Immature natural killer cell (primary cell): ENCODE data around the gene ABCB6. TPM values are rescaled to one million over a fixed set of nuclear protein-coding genes. Genes with fewer than 3 reads are reported as not detected.

Experiments used
- DNase-seq, 3 donors: peaks; one replicate each; pipeline ENCODE4 v3.0.0; 2022; ENCODE audit warnings: mixed read lengths in 1 of 3
- H3K27ac Mint-ChIP-seq, 6 donors: one replicate each; pipeline ENCODE4 v1.8.0; 2020; ENCODE audit warnings: mixed read lengths in 6 of 6, mild to moderate bottlenecking in 5 of 6, inconsistent platforms in 4 of 6, moderate library complexity in 3 of 6
- H3K27me3 Mint-ChIP-seq, 3 donors: one replicate each; pipeline ENCODE4 v1.8.0; 2020 to 2021; ENCODE audit warnings: low read depth in 3 of 3, mild to moderate bottlenecking in 3 of 3, mixed read lengths in 3 of 3, moderate library complexity in 3 of 3, inconsistent platforms in 1 of 3
- H3K36me3 Mint-ChIP-seq, 3 donors: one replicate each; pipeline ENCODE4 v1.8.0; 2020; ENCODE audit warnings: mixed read lengths in 3 of 3, inconsistent platforms in 2 of 3, mild to moderate bottlenecking in 2 of 3
- H3K4me1 Mint-ChIP-seq, 2 donors: one replicate each; pipeline ENCODE4 v1.8.0; 2020; ENCODE audit warnings: inconsistent platforms in 2 of 2, mild to moderate bottlenecking in 2 of 2, mixed read lengths in 2 of 2, moderate library complexity in 1 of 2
- H3K4me3 Mint-ChIP-seq, 5 donors: one replicate each; pipeline ENCODE4 v1.8.0; 2020; ENCODE audit warnings: mild to moderate bottlenecking in 5 of 5, mixed read lengths in 5 of 5, inconsistent platforms in 3 of 5, moderate library complexity in 3 of 5
- H3K9me3 Mint-ChIP-seq, 6 donors: one replicate each; pipeline ENCODE4 v1.8.0; 2020; ENCODE audit warnings: mild to moderate bottlenecking in 6 of 6, mixed read lengths in 6 of 6, inconsistent platforms in 4 of 6, moderate library complexity in 3 of 6
- polyA plus RNA-seq, 3 donors: library from polyadenylated mRNA; unstranded; fragments of 300-500 nt; fragmentation: Illumina TruSeq; gene quantifications; one replicate each; pipeline ENCODE4 v1.2.3, GENCODE V29; 2021

The ABCB6 gene
- polyA plus RNA-seq, 3 donors from 2014 or later: 0.21 to 3.7 (median 1.2) TPM

DNA sequence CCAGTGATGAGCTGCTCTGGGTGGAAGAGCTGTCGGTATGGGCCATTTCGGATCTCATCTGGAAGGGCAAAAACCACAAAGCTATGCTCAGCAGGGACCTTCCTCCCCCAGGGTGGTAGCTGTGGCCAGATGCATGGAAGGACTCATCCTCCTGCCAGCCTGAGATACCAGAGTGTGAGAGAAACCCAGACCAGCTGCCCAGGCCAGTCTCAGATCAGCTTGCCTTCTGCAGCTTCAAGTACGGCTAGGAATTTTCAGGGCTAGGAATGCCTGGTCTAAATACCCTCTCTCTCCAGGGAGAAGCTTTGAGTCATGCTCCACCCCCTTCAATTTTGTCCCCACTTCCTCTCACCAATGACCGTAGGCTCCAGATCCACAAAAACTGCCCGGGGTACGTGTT is 32.9 kb upstream of the ABCB6 start:
- peaks cover 0 to 24% (median 12%) of the 10 kb centered on the region in 3 donors for H3K36me3 Mint-ChIP-seq
- H3K27me3 Mint-ChIP-seq: peaks cover 11 to 34% (median 24%) of the 10 kb centered on the region in 3 donors

DNA sequence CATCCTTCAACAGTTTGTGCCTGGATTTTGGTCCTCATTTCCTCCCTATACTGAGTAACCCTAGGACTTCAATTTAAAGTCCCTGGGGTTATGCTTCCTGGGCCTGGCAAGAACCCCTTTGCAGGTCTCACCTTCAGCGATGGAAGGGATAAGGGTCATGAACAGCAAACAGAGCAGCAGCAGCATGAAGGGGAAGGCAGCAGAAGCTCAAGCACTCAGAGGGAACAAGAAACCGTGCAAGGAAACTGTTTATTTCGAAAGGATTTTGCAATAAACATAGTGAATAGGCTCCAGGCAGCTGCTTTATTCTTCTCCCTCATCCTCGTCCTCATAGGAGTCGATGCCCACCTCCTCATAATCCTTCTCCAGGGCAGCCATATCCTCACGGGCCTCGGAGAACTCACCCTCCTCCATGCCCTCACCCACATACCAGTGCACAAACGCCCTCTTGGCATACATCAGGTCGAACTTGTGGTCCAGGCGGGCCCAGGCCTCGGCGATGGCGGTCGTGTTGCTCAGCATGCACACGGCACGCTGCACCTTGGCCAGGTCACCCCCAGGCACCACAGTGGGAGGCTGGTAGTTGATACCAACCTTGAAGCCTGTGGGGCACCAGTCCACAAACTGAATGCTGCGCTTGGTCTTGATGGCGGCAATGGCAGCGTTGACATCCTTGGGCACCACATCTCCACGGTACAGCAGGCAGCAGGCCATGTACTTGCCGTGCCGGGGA is 31.5 kb upstream of the ABCB6 start:
- peaks cover 18 to 39% (median 37%) of the 10 kb centered on the region in 3 donors for H3K27me3 Mint-ChIP-seq
- no peak for DNase-seq
- peak overlapping the region; percentile 93 to 98 (median 95) for H3K27ac Mint-ChIP-seq
- peak overlapping the region; percentile 72 to 90 (median 86) for H3K4me3 Mint-ChIP-seq
- H3K4me1 Mint-ChIP-seq: peaks cover 82% of the 10 kb centered on the region in 2 donors
- H3K36me3 Mint-ChIP-seq: peaks cover 0 to 24% (median 12%) of the 10 kb centered on the region in 3 donors
- H3K9me3 Mint-ChIP-seq: no peaks in the 10 kb centered on the region

More for the DNA sequence above, 32.9 kb upstream of the ABCB6 start:
- peak overlapping the region; percentile 87 to 98 (median 96) for H3K27ac Mint-ChIP-seq
- peak overlapping the region; percentile 86 to 95 (median 89) for H3K4me3 Mint-ChIP-seq
- no peak for DNase-seq
- peaks cover 68 to 71% of the 10 kb centered on the region in 2 donors for H3K4me1 Mint-ChIP-seq
- H3K9me3 Mint-ChIP-seq: no peaks in the 10 kb centered on the region

DNA sequence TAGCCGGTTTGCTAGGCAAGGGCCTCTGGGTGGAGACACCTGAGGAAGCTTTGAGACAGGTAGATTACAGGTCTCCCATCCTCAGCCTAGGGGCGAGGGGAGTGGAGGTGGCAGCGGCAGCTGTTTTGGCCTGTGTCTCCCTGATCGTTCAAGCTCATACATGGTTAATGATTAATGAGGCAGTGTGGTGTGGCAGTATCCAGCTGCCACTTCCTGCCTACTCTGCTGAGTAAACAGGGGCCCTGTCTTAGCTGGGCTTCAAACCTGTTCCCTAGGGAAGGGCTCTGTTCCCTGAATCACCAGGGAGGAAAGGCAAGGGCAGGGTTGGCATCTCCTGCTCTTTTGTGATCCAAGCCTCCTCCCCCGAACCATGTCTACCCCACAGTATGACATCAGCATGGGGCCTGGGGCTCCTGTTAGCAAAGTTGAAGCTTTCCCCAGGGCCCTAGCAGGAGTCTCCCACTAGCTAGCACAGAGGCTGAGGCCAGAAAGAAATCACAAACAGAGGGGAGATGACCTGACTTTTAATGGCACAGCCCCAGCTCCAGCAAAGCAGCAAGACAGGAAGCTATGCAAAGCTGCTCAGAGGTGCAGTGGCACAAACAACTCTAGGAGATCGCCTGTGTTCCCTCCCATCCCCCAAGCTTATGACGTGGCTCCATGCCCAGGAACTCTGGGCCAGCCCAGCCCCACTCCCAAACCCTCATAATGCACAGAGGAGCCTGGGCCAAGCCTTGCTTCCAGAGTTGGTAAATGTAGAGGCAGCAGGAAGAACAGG is 30.6 kb upstream of the ABCB6 start:
- peak overlapping the region; percentile 72 to 90 (median 81) for H3K4me3 Mint-ChIP-seq
- peaks cover 0 to 24% (median 12%) of the 10 kb centered on the region in 3 donors for H3K36me3 Mint-ChIP-seq
- H3K27ac Mint-ChIP-seq: peak overlapping the region; percentile 93 to 98 (median 95)
- peaks cover 18 to 40% (median 39%) of the 10 kb centered on the region in 3 donors for H3K27me3 Mint-ChIP-seq
- DNase-seq: peak in 2 of 3 donors; percentile 34 to 44
- peaks cover 83 to 85% of the 10 kb centered on the region in 2 donors for H3K4me1 Mint-ChIP-seq
- no peaks in the 10 kb centered on the region for H3K9me3 Mint-ChIP-seq

DNA sequence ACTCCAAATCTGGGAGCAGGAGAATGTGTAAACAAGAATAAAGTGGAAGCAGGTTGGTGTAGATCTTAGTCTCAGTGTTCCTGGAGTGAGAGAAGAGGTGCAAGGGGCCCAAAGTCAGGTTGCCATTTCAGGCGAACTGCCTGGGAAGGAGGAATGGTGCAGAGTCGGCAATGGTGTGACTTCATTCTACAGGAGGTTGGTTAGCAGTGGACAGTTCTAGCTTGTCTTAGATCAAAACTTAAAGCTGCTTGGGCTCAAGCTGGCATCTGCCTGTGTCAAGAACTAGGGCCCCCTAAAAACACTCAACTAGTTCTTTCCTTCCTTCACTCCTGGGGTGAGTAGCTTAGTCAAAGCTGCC is 30.1 kb upstream of the ABCB6 start:
- H3K4me3 Mint-ChIP-seq: peak overlapping the region; percentile 72 to 90 (median 81)
- H3K9me3 Mint-ChIP-seq: no peaks in the 10 kb centered on the region
- peak overlapping the region; percentile 93 to 98 (median 95) for H3K27ac Mint-ChIP-seq
- H3K36me3 Mint-ChIP-seq: peaks cover 0 to 24% (median 12%) of the 10 kb centered on the region in 3 donors
- DNase-seq: no peak
- H3K27me3 Mint-ChIP-seq: peaks cover 18 to 39% (median 38%) of the 10 kb centered on the region in 3 donors
- peaks cover 85% of the 10 kb centered on the region in 2 donors for H3K4me1 Mint-ChIP-seq

DNA sequence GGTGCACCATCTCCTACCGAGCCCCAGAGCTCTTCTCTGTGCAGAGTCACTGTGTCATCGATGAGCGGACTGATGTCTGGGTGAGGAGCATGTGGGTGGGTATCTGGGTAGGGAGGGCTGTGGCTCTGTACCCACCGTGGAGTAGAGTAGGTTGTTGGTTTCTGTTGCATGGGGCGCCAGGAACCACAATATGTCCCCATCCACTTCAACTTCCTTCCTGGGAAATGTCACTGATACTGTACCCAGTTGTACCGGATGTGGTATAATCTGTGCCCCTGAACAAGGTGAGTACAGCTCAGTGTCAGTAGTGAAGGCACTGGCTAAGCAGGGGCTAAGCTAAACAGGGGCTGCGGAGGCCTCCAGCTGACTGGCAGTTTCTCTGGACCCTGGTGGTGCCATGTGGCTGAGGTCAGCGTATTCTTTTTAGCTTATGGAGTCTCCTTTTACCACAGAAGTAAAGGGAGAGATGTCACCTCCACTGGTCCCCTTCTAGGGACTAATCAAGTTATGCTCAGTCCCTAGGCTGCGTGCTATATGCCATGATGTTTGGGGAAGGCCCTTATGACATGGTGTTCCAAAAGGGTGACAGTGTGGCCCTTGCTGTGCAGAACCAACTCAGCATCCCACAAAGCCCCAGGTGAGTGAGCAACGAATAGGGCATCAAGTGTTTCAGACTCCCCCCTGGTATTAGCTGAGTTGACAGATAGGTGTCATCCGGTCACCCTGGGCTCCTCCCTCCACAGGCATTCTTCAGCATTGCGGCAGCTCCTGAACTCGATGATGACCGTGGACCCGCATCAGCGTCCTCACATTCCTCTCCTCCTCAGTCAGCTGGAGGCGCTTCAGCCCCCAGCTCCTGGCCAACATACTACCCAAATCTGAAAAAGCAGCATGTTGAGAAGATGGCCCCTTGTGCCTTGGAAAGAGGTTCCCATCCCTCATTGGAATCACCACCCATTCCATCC is 29.2 kb upstream of the ABCB6 start:
- peak overlapping the region; percentile 93 to 98 (median 96) for H3K27ac Mint-ChIP-seq
- H3K36me3 Mint-ChIP-seq: peaks cover 0 to 24% (median 12%) of the 10 kb centered on the region in 3 donors
- DNase-seq: peak; percentile 65 to 77 (median 67)
- H3K4me3 Mint-ChIP-seq: peak overlapping the region; percentile 72 to 93 (median 89)
- peaks cover 89 to 90% of the 10 kb centered on the region in 2 donors for H3K4me1 Mint-ChIP-seq
- peaks cover 18 to 36% (median 32%) of the 10 kb centered on the region in 3 donors for H3K27me3 Mint-ChIP-seq
- H3K9me3 Mint-ChIP-seq: no peaks in the 10 kb centered on the region

DNA sequence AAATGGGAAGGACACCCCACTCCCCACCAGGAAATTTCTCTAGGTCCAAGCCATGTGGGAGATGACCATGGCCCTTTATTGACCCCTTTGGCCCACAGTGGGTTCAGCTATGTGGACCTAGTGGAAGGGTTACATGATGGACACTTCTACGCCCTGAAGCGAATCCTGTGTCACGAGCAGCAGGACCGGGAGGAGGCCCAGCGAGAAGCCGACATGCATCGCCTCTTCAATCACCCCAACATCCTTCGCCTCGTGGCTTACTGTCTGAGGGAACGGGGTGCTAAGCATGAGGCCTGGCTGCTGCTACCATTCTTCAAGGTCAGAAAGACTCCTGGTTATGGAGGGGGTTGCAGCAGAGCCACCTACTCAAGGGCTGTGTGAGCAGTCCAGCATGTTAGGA is 27.8 kb upstream of the ABCB6 start:
- Mint-ChIP-seq H3K9me3 (no peaks in the 10 kb centered on the region), H3K36me3 (peaks cover 0 to 24% (median 12%) of the 10 kb centered on the region in 3 donors), H3K27me3 (peaks cover 12 to 31% (median 26%) of the 10 kb centered on the region in 3 donors), H3K27ac (peak overlapping the region; percentile 93 to 98 (median 96)), H3K4me3 (peak overlapping the region; percentile 57 to 93 (median 90)), H3K4me1 (peaks cover 76 to 79% of the 10 kb centered on the region in 2 donors)
- no peak for DNase-seq

DNA sequence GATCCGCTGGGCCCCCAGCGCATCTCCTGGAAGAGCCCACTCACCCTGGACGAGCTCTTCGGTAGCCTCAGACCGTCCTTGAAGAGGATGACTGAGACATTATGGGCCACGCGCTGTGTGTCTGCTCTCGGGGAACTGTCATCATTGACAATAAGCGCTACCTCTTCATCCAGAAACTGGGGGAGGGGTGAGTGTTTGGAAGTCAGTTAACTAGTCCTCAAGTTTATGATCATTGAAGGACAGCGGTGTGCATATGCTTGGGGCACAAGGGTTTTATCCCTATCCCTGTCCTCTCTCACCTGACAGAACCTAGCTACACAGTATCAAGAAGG is 27.1 kb upstream of the ABCB6 start:
- H3K27me3 Mint-ChIP-seq: peaks cover 12 to 31% (median 26%) of the 10 kb centered on the region in 3 donors
- H3K4me3 Mint-ChIP-seq: peak overlapping the region; percentile 89 to 93 (median 90)
- H3K36me3 Mint-ChIP-seq: peaks cover 0 to 20% (median 12%) of the 10 kb centered on the region in 3 donors
- no peak for DNase-seq
- H3K27ac Mint-ChIP-seq: peak overlapping the region; percentile 93 to 98 (median 98)
- H3K9me3 Mint-ChIP-seq: no peaks in the 10 kb centered on the region
- peaks cover 69 to 72% of the 10 kb centered on the region in 2 donors for H3K4me1 Mint-ChIP-seq

DNA sequence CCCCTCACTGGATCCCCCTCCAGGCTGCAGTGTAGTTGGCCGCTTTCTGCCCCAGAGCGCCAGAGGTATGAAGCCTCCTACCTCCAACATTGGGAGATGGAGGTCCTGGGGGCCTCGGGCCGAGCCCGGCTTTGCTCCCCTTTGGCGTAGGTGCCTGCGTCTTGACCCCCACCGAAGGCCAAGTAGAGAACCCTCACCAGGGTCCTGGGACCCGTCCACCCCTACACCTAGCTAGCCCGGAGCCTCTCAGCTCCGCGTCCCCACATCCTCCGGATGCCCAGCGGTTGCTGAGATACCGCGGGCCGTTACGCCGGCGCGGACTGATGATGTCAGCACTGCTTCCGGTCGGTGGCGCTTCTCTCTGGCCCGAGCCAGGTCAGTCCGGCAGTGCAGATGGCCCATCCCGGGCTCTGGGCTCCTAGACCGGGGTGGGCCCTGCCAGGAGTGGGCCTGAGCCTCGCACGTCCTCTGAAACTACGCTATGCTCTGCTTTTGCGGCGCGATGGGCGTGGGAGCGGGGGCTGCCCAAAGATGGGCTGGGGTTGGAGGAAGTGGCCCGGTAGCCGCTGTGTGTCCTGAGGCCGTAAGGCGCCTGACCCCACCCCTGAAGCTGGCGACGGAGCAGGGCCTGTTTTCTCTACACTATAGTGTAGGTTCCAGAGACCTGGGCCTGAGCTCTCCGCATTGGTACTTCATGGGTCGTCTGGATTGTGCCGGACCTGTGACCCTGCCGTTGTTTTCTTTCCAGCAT is 26.6 kb upstream of the ABCB6 start, which contains the start of the genes GLB1L and STK16:
Gene GLB1L, minus strand, starts transcription at position 297 of the 751 bp plus-strand sequence. CDS start 1,871 bp downstream, outside the sequence.
Gene STK16, plus strand, starts transcription at position 332 of the 751 bp plus-strand sequence. CDS start 521 bp downstream, outside the sequence.
- Mint-ChIP-seq H3K4me3 (peak within 1 kb of the TSS; percentile 89 to 93 (median 90)), H3K27me3 (peaks cover 12 to 31% (median 26%) of the 10 kb centered on the region in 3 donors), H3K36me3 (peaks cover 0 to 16% (median 12%) of the 10 kb centered on the region in 3 donors), H3K9me3 (no peaks in the 10 kb centered on the region), H3K4me1 (peaks cover 63 to 67% of the 10 kb centered on the region in 2 donors), H3K27ac (peak within 1 kb of the TSS; percentile 93 to 98 (median 98))
- peak; percentile 92 to 93 (median 93) for DNase-seq

DNA sequence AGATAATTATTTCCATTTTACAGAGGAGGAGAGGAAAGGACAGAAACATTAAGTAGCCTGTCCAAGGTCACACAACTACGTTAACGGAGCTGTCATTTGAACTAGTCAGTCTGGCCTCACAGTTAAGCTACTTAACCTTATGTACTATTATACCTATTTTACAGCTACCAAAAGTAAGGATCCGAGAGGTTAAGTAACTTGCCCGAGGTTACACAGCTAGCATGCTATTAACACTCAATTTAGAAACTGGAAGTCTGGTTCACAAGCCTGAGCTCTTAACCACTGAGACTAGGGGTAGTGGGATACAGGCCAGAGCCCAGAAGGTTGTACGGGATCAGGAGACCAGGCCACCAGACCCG is 26.0 kb upstream of the ABCB6 start:
- Mint-ChIP-seq H3K9me3 (no peaks in the 10 kb centered on the region), H3K4me3 (peak overlapping the region; percentile 89 to 93 (median 90)), H3K36me3 (peaks cover 3 to 13% (median 8%) of the 10 kb centered on the region in 3 donors), H3K4me1 (peaks cover 58 to 61% of the 10 kb centered on the region in 2 donors), H3K27me3 (peaks cover 12 to 31% (median 26%) of the 10 kb centered on the region in 3 donors), H3K27ac (peak overlapping the region; percentile 93 to 98 (median 98))
- no peak for DNase-seq

DNA sequence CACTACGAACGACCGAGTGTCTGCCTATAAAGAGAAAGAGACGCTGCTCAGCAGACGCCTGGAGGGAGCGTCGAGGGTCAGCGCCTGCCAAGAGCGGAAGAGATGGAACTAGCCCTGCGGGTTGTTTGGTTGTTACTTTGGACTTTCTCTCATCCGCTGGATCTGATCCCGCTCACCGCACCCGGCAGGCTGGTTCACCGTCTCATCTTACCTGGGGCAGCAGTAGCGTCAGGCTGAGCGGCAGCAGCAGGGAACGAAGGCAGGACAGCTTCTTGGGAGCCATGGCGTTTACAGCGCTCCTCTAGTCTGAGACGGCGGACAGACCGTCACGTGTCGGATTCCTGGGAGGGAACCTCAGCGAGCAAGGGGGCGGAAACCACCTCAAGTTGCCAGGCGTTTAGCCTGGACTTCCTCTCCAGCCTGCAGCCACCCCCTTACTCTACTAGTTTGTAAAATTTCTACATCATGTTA is 24.6 kb upstream of the ABCB6 start:
- Mint-ChIP-seq H3K4me1 (peaks cover 43 to 47% of the 10 kb centered on the region in 2 donors), H3K4me3 (peak overlapping the region in 4 of 5 donors; percentile 46 to 68 (median 49)), H3K36me3 (peaks cover 0 to 7% (median 7%) of the 10 kb centered on the region in 3 donors), H3K27me3 (peaks cover 12 to 31% (median 25%) of the 10 kb centered on the region in 3 donors), H3K9me3 (no peaks in the 10 kb centered on the region), H3K27ac (peak overlapping the region in 5 of 6 donors; percentile 20 to 86 (median 68))
- no peak for DNase-seq

DNA sequence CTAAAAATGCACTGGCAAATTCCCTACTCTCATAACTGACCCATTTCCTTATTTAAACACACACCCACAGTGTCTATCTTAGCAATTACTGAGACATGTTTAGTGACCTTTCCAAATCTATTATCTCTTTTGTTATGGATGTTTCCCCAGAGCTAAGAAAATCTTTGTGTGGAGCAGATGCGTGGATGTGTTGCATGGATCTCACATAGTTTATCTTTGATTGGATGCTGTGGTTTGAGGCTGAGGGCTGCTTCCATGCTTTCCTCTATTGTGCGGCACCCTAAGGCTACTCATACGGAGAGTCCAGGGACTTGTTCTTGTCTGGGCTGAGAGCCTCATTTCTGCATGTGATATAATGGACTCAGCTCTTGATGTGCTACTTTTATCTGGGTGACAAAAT is 15.6 kb upstream of the ABCB6 start:
- DNase-seq: no peak
- Mint-ChIP-seq H3K4me1 (peaks cover 25 to 35% of the 10 kb centered on the region in 2 donors), H3K36me3 (peaks cover 35 to 55% (median 35%) of the 10 kb centered on the region in 3 donors), H3K27ac (no peak overlapping the region), H3K9me3 (no peaks in the 10 kb centered on the region), H3K4me3 (no peak overlapping the region), H3K27me3 (peaks cover 4 to 7% (median 5%) of the 10 kb centered on the region in 3 donors)

DNA sequence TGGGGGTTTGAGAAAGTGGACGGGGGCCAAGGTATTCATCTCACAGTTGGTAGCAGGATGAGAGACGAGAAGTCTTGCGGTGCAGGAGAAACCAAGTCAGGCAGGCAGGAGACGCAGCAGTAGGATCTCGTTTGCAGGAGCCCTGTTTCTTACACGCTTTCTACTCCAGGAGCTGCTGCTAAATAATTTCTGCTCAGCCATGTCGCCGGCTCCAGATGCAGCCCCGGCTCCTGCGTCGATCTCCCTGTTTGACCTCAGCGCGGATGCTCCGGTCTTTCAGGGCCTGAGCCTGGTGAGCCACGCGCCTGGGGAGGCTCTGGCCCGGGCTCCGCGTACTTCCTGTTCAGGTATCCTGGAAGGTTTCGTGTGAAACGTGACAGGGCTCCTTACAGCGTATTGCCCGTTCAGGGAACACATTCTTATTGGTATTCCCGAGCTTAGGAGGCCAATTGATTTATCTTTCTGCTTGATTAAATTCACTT is 11.3 kb upstream of the ABCB6 start:
- Mint-ChIP-seq H3K4me1 (peaks cover 48 to 64% of the 10 kb centered on the region in 2 donors), H3K27me3 (peaks cover 4 to 8% (median 6%) of the 10 kb centered on the region in 3 donors), H3K27ac (peak overlapping the region; percentile 92 to 98 (median 96)), H3K4me3 (peak overlapping the region; percentile 91 to 98 (median 96)), H3K9me3 (no peaks in the 10 kb centered on the region), H3K36me3 (peaks cover 24 to 40% (median 25%) of the 10 kb centered on the region in 3 donors)
- peak in 1 of 3 donors; percentile 38 for DNase-seq
